PC-3 (cell line): ENCODE results near the gene MEIOSIN. TPM values are rescaled to one million over a fixed set of nuclear protein-coding genes. Genes with fewer than 3 reads are reported as not detected.

Experiments
- ATAC-seq: fragments of 200-7000 bp; cut with Tn5 transposase; 2 replicates; pipeline ENCODE4 v1.9.1; 2020; ENCODE audit warnings: mild to moderate bottlenecking, moderate library complexity
- BruUV-seq: library from RNA; stranded (reverse); fragments of 400-500 nt; replicated peaks from 2 replicates; lab custom pipeline; 2021; lab: Mats Ljungman, UMichigan
- CTCF ChIA-PET: fragments of 300-600 bp; sonication (Branson Sonifier 250); formaldehyde crosslinking; loops from one replicate; lab custom pipeline; 2022; ENCODE audit warnings: antibody characterized with exemption; lab: Charles Lee
- POLR2A ChIA-PET: fragments of 300-600 bp; sonication (Branson Sonifier 250); formaldehyde crosslinking; loops from one replicate; lab custom pipeline; 2022; ENCODE audit warnings: antibody characterized with exemption; ENCODE audit not compliant: unreplicated experiment; lab: Charles Lee
- DNase-seq: peaks from one replicate; pipeline ENCODE4 v3.0.0-alpha.2; 2015
- H2AFZ ChIP-seq: fragments of 300-600 bp; sonication (generic); 2 replicates; pipeline ENCODE4 v1.6.0; 2016; ENCODE audit warnings: antibody characterized with exemption, low read length
- H3F3A ChIP-seq: fragments of 300-600 bp; sonication (generic); one replicate; pipeline ENCODE4 v1.6.0; 2017; ENCODE audit warnings: antibody characterized with exemption, low read length, control low read depth, mild to moderate bottlenecking; ENCODE audit not compliant: unreplicated experiment
- H3K27ac ChIP-seq: fragments of 300-600 bp; sonication (generic); 2 replicates; pipeline ENCODE4 v1.5.1; 2016; ENCODE audit warnings: mild to moderate bottlenecking, low read length
- H3K27me3 ChIP-seq: fragments of 300-600 bp; sonication (generic); 2 replicates; pipeline ENCODE4 v1.6.1; 2016; ENCODE audit warnings: low read length, mixed read lengths
- H3K36me3 ChIP-seq: fragments of 300-600 bp; sonication (generic); 2 replicates; pipeline ENCODE4 v1.6.1; 2016; ENCODE audit warnings: low read depth, mixed run types, low read length, mixed read lengths
- H3K4me1 ChIP-seq: fragments of 300-600 bp; sonication (generic); 2 replicates; pipeline ENCODE4 v1.5.1; 2016; ENCODE audit warnings: low read length; ENCODE audit not compliant: insufficient read depth
- H3K4me2 ChIP-seq: fragments of 300-600 bp; sonication (generic); 2 replicates; pipeline ENCODE4 v1.6.0; 2016; ENCODE audit warnings: low read length
- H3K4me3 ChIP-seq: fragments of 300-600 bp; sonication (generic); 2 replicates; pipeline ENCODE4 v1.5.1; 2016; ENCODE audit warnings: mild to moderate bottlenecking, low read length, mixed read lengths
- H3K79me2 ChIP-seq: fragments of 300-600 bp; sonication (generic); 2 replicates; pipeline ENCODE4 v1.6.1; 2017; ENCODE audit warnings: low read length, mixed read lengths
- H3K9ac ChIP-seq: fragments of 300-600 bp; sonication (generic); 2 replicates; pipeline ENCODE4 v1.6.0; 2016; ENCODE audit warnings: mild to moderate bottlenecking, low read length
- H3K9me2 ChIP-seq: fragments of 300-600 bp; sonication (generic); replicated peaks from 2 replicates; pipeline ENCODE4 v1.6.1; 2016; ENCODE audit warnings: mixed run types, low read length, mixed read lengths
- H3K9me3 ChIP-seq: fragments of 300-600 bp; sonication (generic); 2 replicates; pipeline ENCODE4 v1.6.1; 2016; ENCODE audit warnings: low read length, mixed read lengths
- H4K20me1 ChIP-seq: fragments of 300-600 bp; sonication (generic); 2 replicates; pipeline ENCODE4 v1.6.1; 2016; ENCODE audit warnings: low read length, mixed read lengths
- EZH2 ChIP-seq: fragments of 300-600 bp; sonication (generic); IDR thresholded peaks from one replicate; pipeline ENCODE4 v1.6.1; 2017; ENCODE audit warnings: antibody characterized with exemption, mild to moderate bottlenecking, low read length; ENCODE audit not compliant: unreplicated experiment
- EZH2phosphoT487 ChIP-seq: fragments of 300-600 bp; sonication (generic); IDR thresholded peaks from 2 replicates; pipeline ENCODE4 v1.6.1; 2018; ENCODE audit warnings: mild to moderate bottlenecking, antibody characterized with exemption, low read length, borderline replicate concordance
- intact Hi-C: fragments of 100-400 bp; cut with micrococcal nuclease; formaldehyde crosslinking; loops from 2 replicates; pipeline ENCODE4 v1.9.0; 2023
- total RNA-seq: library from RNA; depleted of rRNA; stranded (reverse); fragments of >200 nt; gene quantifications from 2 replicates; pipeline ENCODE4 v1.2.3, GENCODE V29; 2014
- TF ChIP-seq, protein P1 (sequence below): fragments of 300-600 bp; sonication (generic); conservative IDR thresholded peaks from 2 replicates; pipeline ENCODE4 v1.5.1; 2017; ENCODE audit warnings: antibody characterized with exemption, low read depth, mild to moderate bottlenecking, low read length

Gene MEIOSIN
- total RNA-seq, 1 experiment from 2014 or later = not detected

DNA sequence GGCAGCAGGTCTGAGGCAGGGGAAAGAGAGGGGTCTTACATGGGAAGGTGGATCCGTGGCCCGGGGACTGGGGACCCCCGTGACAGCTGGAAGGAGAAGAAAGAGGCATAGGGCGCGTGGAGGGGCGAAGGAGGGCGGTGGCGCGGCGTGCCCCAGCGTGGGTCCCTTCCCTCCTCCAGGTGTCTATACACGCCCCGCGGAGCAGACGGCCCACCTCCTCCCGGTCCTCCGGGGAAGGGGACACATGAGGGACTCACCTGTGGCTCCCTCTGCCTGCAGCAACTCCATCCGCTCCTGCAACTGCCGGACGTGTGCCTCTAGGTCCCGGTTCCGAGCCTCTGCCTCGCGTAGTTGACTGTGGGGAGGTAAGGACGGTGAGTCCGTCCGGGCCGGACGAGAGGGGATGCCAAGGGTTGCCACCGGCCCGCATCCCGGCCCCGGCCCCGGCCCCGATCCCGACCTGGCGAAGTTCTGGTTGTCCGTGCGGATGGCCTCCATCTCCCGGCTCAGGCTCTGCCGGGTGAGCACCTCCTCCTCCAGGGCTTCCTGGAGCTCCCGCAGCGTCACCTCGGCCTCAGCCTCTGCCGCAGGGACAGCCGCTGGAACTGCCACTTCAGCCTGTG lies 38.2 kb downstream of the MEIOSIN start:
- CTCF ChIA-PET = interaction anchor here (1.3 to 2.4 kb wide), 2 partner anchors 8 to 54 kb away, joined by 10 to 19 read pairs; no protein-coding TSS in a partner anchor
- Histone ChIP-seq H2AFZ (0 out of 2 replicates have a peak overlapping the region, but pooled peaks have one; percentile 45), H3K27me3 (no peaks in the 10 kb centered on the region), H3K4me2 (peak overlapping the region; percentile 96), H4K20me1 (no peaks in the 10 kb centered on the region), H3K79me2 (no peaks in the 10 kb centered on the region), H3K4me3 (peak overlapping the region; percentile 71), H3F3A (no peaks in the 10 kb centered on the region), H3K9me2 (no peaks in the 10 kb centered on the region), H3K9ac (0 out of 2 replicates have a peak overlapping the region, but pooled peaks have one; percentile 27), H3K36me3 (no peaks in the 10 kb centered on the region), H3K9me3 (no peaks in the 10 kb centered on the region), H3K27ac (no peak overlapping the region), H3K4me1 (peaks cover 28% of the 10 kb centered on the region; the same call in 1 of the 2 replicates)
- TF ChIP-seq EZH2 (no peak), EZH2phosphoT487 (no peak)
- TF ChIP-seq, protein P1, sequence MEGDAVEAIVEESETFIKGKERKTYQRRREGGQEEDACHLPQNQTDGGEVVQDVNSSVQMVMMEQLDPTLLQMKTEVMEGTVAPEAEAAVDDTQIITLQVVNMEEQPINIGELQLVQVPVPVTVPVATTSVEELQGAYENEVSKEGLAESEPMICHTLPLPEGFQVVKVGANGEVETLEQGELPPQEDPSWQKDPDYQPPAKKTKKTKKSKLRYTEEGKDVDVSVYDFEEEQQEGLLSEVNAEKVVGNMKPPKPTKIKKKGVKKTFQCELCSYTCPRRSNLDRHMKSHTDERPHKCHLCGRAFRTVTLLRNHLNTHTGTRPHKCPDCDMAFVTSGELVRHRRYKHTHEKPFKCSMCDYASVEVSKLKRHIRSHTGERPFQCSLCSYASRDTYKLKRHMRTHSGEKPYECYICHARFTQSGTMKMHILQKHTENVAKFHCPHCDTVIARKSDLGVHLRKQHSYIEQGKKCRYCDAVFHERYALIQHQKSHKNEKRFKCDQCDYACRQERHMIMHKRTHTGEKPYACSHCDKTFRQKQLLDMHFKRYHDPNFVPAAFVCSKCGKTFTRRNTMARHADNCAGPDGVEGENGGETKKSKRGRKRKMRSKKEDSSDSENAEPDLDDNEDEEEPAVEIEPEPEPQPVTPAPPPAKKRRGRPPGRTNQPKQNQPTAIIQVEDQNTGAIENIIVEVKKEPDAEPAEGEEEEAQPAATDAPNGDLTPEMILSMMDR = no peak
- intact Hi-C loops = no loop called here
- DNase-seq (no peak), ATAC-seq (no peak)
- no TSS peak for BruUV-seq
- POLR2A ChIA-PET = interaction anchor here (0.6 kb wide), 1 partner anchor 11 kb away, joined by 6 read pairs; the partner anchor contains the start of gene DMPK

DNA sequence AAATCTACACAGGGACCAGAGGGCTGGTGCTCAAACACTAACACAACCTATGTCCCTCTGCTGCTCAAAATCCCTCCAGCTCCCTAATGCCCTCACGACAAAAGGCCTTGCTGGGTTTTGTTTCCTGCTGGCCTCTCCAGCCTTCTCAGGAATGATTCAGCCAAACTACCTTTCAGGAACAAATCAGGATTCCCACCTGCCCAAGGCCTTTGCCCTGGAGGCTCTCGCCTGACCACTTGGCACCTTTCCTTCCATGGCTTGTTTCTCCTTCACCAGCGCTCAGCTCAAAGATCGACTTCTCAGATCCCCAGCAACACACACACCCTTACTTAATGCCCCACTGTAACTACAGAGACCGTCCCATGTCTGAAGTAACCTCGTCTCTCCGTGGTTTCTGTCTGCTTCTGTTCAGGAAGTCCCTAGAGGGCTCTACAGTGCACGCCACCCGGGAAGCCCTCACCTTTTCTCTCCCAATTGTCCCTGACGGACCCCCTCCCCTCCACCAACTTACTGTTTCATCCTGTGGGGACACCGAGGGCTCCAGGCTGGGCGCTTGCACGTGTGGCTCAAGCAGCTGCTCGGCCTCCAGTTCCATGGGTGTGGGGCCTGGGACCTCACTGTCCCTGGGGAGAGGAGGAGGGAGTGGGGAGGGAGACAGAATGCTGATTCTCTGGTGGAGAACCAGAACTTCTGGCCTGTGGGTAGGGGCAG lies 39.0 kb downstream of the MEIOSIN start:
- Histone ChIP-seq H3K9me2 (no peaks in the 10 kb centered on the region), H2AFZ (no peak overlapping the region), H4K20me1 (no peaks in the 10 kb centered on the region), H3K4me2 (peak overlapping the region; percentile 96), H3K9ac (no peak overlapping the region), H3K79me2 (no peaks in the 10 kb centered on the region), H3K27me3 (no peaks in the 10 kb centered on the region), H3F3A (no peaks in the 10 kb centered on the region), H3K27ac (no peak overlapping the region), H3K4me1 (0 out of 2 replicates have a peak, but pooled peaks cover 21% of the 10 kb centered on the region), H3K9me3 (no peaks in the 10 kb centered on the region), H3K36me3 (no peaks in the 10 kb centered on the region), H3K4me3 (no peak overlapping the region)
- TF ChIP-seq EZH2 (no peak), EZH2phosphoT487 (no peak)
- TF ChIP-seq, protein P1 = no peak
- intact Hi-C loops = no loop called here
- CTCF ChIA-PET = no interaction called here
- POLR2A ChIA-PET = interaction anchor here (0.6 kb wide), 1 partner anchor 10 kb away, joined by 6 read pairs; the partner anchor contains the start of gene DMPK
- BruUV-seq = no TSS peak
- DNase-seq (no peak), ATAC-seq (no peak)
